PC-3 (cell line): Measurements from ENCODE around the gene ANKZF1. TPM values are rescaled to one million over a fixed set of nuclear protein-coding genes. Genes with fewer than 3 reads are reported as not detected.

Experiments used
- ATAC-seq: fragments of 200-7000 bp; cut with Tn5 transposase; 2 replicates; pipeline ENCODE4 v1.9.1; 2020; ENCODE audit warnings: mild to moderate bottlenecking, moderate library complexity
- BruUV-seq: library from RNA; stranded (reverse); fragments of 400-500 nt; replicated peaks from 2 replicates; lab custom pipeline; 2021; lab: Mats Ljungman, UMichigan
- CTCF ChIA-PET: fragments of 300-600 bp; sonication (Branson Sonifier 250); formaldehyde crosslinking; loops from one replicate; lab custom pipeline; 2022; ENCODE audit warnings: antibody characterized with exemption; lab: Charles Lee
- POLR2A ChIA-PET: fragments of 300-600 bp; sonication (Branson Sonifier 250); formaldehyde crosslinking; loops from one replicate; lab custom pipeline; 2022; ENCODE audit warnings: antibody characterized with exemption; ENCODE audit not compliant: unreplicated experiment; lab: Charles Lee
- DNase-seq: peaks from one replicate; pipeline ENCODE4 v3.0.0-alpha.2; 2015
- H2AFZ ChIP-seq: fragments of 300-600 bp; sonication (generic); 2 replicates; pipeline ENCODE4 v1.6.0; 2016; ENCODE audit warnings: antibody characterized with exemption, low read length
- H3F3A ChIP-seq: fragments of 300-600 bp; sonication (generic); one replicate; pipeline ENCODE4 v1.6.0; 2017; ENCODE audit warnings: antibody characterized with exemption, low read length, control low read depth, mild to moderate bottlenecking; ENCODE audit not compliant: unreplicated experiment
- H3K27ac ChIP-seq: fragments of 300-600 bp; sonication (generic); 2 replicates; pipeline ENCODE4 v1.5.1; 2016; ENCODE audit warnings: mild to moderate bottlenecking, low read length
- H3K27me3 ChIP-seq: fragments of 300-600 bp; sonication (generic); 2 replicates; pipeline ENCODE4 v1.6.1; 2016; ENCODE audit warnings: low read length, mixed read lengths
- H3K36me3 ChIP-seq: fragments of 300-600 bp; sonication (generic); 2 replicates; pipeline ENCODE4 v1.6.1; 2016; ENCODE audit warnings: low read depth, mixed run types, low read length, mixed read lengths
- H3K4me1 ChIP-seq: fragments of 300-600 bp; sonication (generic); 2 replicates; pipeline ENCODE4 v1.5.1; 2016; ENCODE audit warnings: low read length; ENCODE audit not compliant: insufficient read depth
- H3K4me2 ChIP-seq: fragments of 300-600 bp; sonication (generic); 2 replicates; pipeline ENCODE4 v1.6.0; 2016; ENCODE audit warnings: low read length
- H3K4me3 ChIP-seq: fragments of 300-600 bp; sonication (generic); 2 replicates; pipeline ENCODE4 v1.5.1; 2016; ENCODE audit warnings: mild to moderate bottlenecking, low read length, mixed read lengths
- H3K79me2 ChIP-seq: fragments of 300-600 bp; sonication (generic); 2 replicates; pipeline ENCODE4 v1.6.1; 2017; ENCODE audit warnings: low read length, mixed read lengths
- H3K9ac ChIP-seq: fragments of 300-600 bp; sonication (generic); 2 replicates; pipeline ENCODE4 v1.6.0; 2016; ENCODE audit warnings: mild to moderate bottlenecking, low read length
- H3K9me2 ChIP-seq: fragments of 300-600 bp; sonication (generic); replicated peaks from 2 replicates; pipeline ENCODE4 v1.6.1; 2016; ENCODE audit warnings: mixed run types, low read length, mixed read lengths
- H3K9me3 ChIP-seq: fragments of 300-600 bp; sonication (generic); 2 replicates; pipeline ENCODE4 v1.6.1; 2016; ENCODE audit warnings: low read length, mixed read lengths
- H4K20me1 ChIP-seq: fragments of 300-600 bp; sonication (generic); 2 replicates; pipeline ENCODE4 v1.6.1; 2016; ENCODE audit warnings: low read length, mixed read lengths
- CTCF ChIP-seq: fragments of 300-600 bp; sonication (generic); conservative IDR thresholded peaks from 2 replicates; pipeline ENCODE4 v1.5.1; 2017; ENCODE audit warnings: antibody characterized with exemption, low read depth, mild to moderate bottlenecking, low read length
- EZH2 ChIP-seq: fragments of 300-600 bp; sonication (generic); IDR thresholded peaks from one replicate; pipeline ENCODE4 v1.6.1; 2017; ENCODE audit warnings: antibody characterized with exemption, mild to moderate bottlenecking, low read length; ENCODE audit not compliant: unreplicated experiment
- EZH2phosphoT487 ChIP-seq: fragments of 300-600 bp; sonication (generic); IDR thresholded peaks from 2 replicates; pipeline ENCODE4 v1.6.1; 2018; ENCODE audit warnings: mild to moderate bottlenecking, antibody characterized with exemption, low read length, borderline replicate concordance
- intact Hi-C: fragments of 100-400 bp; cut with micrococcal nuclease; formaldehyde crosslinking; loops from 2 replicates; pipeline ENCODE4 v1.9.0; 2023
- total RNA-seq: library from RNA; depleted of rRNA; stranded (reverse); fragments of >200 nt; gene quantifications from 2 replicates; pipeline ENCODE4 v1.2.3, GENCODE V29; 2014

The ANKZF1 gene
- total RNA-seq, 1 experiment from 2014 or later, result 67.9 TPM

DNA sequence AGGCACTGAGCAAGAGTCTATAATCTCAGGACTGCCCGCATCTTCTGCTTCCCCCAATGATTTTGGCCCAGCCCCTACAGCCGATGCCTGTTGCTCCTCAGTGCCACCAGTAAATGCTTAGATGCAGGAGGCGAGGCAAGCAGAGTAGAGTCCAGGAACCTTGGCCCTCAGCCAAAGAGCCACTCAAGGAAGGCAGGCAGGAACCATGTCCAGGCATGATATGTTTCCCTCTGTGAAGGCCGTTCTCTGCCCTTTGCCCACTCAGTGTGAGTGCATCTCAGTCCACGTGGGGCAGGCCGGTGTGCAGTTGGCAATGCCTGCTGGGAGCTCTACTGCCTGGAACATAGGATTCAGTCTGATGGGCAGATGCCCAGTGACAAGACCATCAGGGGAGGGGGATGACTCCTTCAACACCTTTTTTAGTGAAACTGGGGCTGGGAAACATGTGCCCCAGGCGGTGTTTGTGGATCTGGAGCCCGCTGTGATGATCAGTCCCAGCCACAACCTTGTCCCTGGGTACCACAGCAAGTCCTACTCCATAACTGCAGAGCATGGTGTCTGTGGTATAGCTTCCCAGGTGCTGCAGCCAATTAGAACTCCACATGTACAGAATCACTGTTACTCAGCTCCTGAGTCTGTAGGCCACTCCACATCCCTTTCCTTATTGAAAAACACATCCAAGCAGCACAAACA, 39.9 kb downstream of the ANKZF1 start:
- ChIA-PET POLR2A (interaction anchor here (0.8 kb wide), 1 partner anchor 20 kb away, joined by 6 read pairs; no protein-coding TSS in a partner anchor), CTCF (no interaction called here)
- Histone ChIP-seq H3K9ac (no peak overlapping the region), H3K27ac (no peak overlapping the region), H3F3A (no peaks in the 10 kb centered on the region), H3K9me2 (no peaks in the 10 kb centered on the region), H3K4me1 (peaks cover 12% of the 10 kb centered on the region), H3K27me3 (no peaks in the 10 kb centered on the region), H3K9me3 (no peaks in the 10 kb centered on the region), H3K79me2 (no peaks in the 10 kb centered on the region), H3K4me3 (no peak overlapping the region), H2AFZ (no peak overlapping the region), H3K4me2 (no peak overlapping the region), H4K20me1 (no peaks in the 10 kb centered on the region), H3K36me3 (no peaks in the 10 kb centered on the region)
- intact Hi-C loops, result no loop called here
- TF ChIP-seq EZH2, result no peak
- no peak for TF ChIP-seq EZH2phosphoT487
- no peak for TF ChIP-seq CTCF
- no peak for ATAC-seq
- no peak for DNase-seq
- no TSS peak for BruUV-seq

DNA sequence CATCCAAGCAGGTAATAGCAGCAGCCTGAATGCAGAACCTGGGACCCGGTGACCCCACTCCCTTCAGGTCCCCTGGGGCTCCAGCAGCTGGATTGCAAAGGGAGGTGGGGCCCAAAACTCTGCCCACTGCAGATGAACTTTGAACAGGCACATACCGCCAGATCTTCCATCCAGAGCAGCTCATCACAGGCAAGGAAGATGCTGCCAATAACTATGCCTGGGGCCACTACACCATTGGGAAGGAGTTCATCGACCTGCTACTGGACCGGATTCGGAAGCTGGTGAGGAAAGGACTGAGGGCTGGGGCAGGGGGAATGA, 40.4 kb downstream of the ANKZF1 start:
- TF ChIP-seq EZH2 (no peak), EZH2phosphoT487 (no peak), CTCF (no peak)
- Histone ChIP-seq H4K20me1 (no peaks in the 10 kb centered on the region), H3K36me3 (no peaks in the 10 kb centered on the region), H3K9ac (no peak overlapping the region), H3K79me2 (no peaks in the 10 kb centered on the region), H3K4me2 (no peak overlapping the region), H3K9me2 (no peaks in the 10 kb centered on the region), H3F3A (no peaks in the 10 kb centered on the region), H3K27ac (no peak overlapping the region), H2AFZ (no peak overlapping the region), H3K4me1 (peaks cover 17% of the 10 kb centered on the region), H3K4me3 (no peak overlapping the region), H3K27me3 (no peaks in the 10 kb centered on the region), H3K9me3 (no peaks in the 10 kb centered on the region)
- no TSS peak for BruUV-seq
- intact Hi-C loops, result no loop called here
- DNase-seq, result no peak
- ChIA-PET CTCF (no interaction called here), POLR2A (no interaction called here)
- ATAC-seq, result no peak

GRCh38 chr2:219271021-219271420, 41.4 kb downstream of the ANKZF1 start:
- no TSS peak for BruUV-seq

More at GRCh38 chr2:219271021-219271420, 41.4 kb downstream of the ANKZF1 start:
- Histone ChIP-seq H3K4me3 (no peak overlapping the region), H4K20me1 (no peaks in the 10 kb centered on the region), H3K36me3 (no peaks in the 10 kb centered on the region), H3K27me3 (no peaks in the 10 kb centered on the region), H2AFZ (no peak overlapping the region), H3K79me2 (no peaks in the 10 kb centered on the region), H3K27ac (no peak overlapping the region), H3K9me3 (no peaks in the 10 kb centered on the region), H3K4me2 (no peak overlapping the region), H3F3A (no peaks in the 10 kb centered on the region), H3K9ac (no peak overlapping the region), H3K9me2 (no peaks in the 10 kb centered on the region), H3K4me1 (peaks cover 19% of the 10 kb centered on the region)
- DNase-seq (no peak), ATAC-seq (no peak)
- TF ChIP-seq CTCF (no peak), EZH2 (no peak), EZH2phosphoT487 (no peak)
- ChIA-PET POLR2A (no interaction called here), CTCF (no interaction called here)
- intact Hi-C loops, result no loop called here
